Measurements from ENCODE around the gene TLR10. TPM values are rescaled to one million over a fixed set of nuclear protein-coding genes. Genes with fewer than 3 reads are reported as not detected.

Gene TLR10
- total RNA-seq, 2 donors from 2014 or later = not detected

DNA sequence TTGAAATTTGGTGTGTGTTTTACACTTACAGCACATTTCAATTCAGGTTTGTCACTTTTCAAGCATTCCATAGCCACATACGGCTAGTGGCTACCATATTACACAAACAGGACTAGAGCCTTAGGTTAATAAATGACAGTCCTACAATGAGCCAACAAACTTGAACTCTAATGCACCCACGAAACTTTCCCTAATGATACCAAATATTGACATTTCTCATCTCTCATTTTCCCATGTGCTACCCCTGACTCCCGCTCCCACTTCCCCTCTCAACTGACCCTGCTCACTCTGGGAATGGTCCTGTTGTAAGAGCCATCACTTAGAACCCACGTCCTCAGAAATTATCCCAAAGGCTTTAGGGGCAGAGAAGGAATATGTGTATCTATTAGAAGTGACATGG lies 4.9 kb upstream of the TLR10 start:
- H3K9ac ChIP-seq (ENCODE audit: extremely low read depth, low read length, poor library complexity, severe bottlenecking) = no peak overlapping the region
- no peaks in the 10 kb centered on the region for H3K36me3 Mint-ChIP-seq (ENCODE audit: low read depth)
- no peak overlapping the region for H3K4me3 ChIP-seq (ENCODE audit: low read length)
- no peak overlapping the region for H3K4me3 Mint-ChIP-seq
- no peaks in the 10 kb centered on the region for H3K27me3 Mint-ChIP-seq (ENCODE audit: insufficient read depth)
- H3K9me3 ChIP-seq (ENCODE audit: control insufficient read depth, low read length) = no peaks in the 10 kb centered on the region
- TF ChIP-seq, protein P1, sequence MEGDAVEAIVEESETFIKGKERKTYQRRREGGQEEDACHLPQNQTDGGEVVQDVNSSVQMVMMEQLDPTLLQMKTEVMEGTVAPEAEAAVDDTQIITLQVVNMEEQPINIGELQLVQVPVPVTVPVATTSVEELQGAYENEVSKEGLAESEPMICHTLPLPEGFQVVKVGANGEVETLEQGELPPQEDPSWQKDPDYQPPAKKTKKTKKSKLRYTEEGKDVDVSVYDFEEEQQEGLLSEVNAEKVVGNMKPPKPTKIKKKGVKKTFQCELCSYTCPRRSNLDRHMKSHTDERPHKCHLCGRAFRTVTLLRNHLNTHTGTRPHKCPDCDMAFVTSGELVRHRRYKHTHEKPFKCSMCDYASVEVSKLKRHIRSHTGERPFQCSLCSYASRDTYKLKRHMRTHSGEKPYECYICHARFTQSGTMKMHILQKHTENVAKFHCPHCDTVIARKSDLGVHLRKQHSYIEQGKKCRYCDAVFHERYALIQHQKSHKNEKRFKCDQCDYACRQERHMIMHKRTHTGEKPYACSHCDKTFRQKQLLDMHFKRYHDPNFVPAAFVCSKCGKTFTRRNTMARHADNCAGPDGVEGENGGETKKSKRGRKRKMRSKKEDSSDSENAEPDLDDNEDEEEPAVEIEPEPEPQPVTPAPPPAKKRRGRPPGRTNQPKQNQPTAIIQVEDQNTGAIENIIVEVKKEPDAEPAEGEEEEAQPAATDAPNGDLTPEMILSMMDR (conservative IDR thresholded peaks at IDR 0.05) = no peak
- H3K4me1 Mint-ChIP-seq = no peaks in the 10 kb centered on the region
- H3K36me3 ChIP-seq (ENCODE audit: control insufficient read depth, insufficient read depth, low read length) = no peaks in the 10 kb centered on the region
- no peak overlapping the region for H3K27ac Mint-ChIP-seq
- no peak for DNase-seq
- no peaks in the 10 kb centered on the region for H3K4me1 ChIP-seq (ENCODE audit: control insufficient read depth, insufficient read depth, low read length)
- no peak overlapping the region for H3K27ac ChIP-seq (ENCODE audit: low read depth, low read length)
- no peaks in the 10 kb centered on the region for H3K9me3 Mint-ChIP-seq
- WGBS, 2 experiments (ENCODE audit: insufficient coverage in 1 of 2, insufficient read length in 1 of 2) = 87 to 100% methylated on average over 2 to 4 of the region's 4 CpGs
- H3K27me3 ChIP-seq (ENCODE audit: control insufficient read depth, insufficient read depth, low read length, poor library complexity, severe bottlenecking) = no peaks in the 10 kb centered on the region

- Mint-ChIP-seq H3K9me3 (no peaks in the 10 kb centered on the region), H3K27ac (no peak overlapping the region)
- 89 to 96% methylated on average over 2 to 8 of the region's 8 CpGs for WGBS, 2 experiments (ENCODE audit: insufficient coverage in 1 of 2, insufficient read length in 1 of 2)
These were observed 3.2 kb upstream of the TLR10 start for GRCh38 chr4:38785901-38786402.

DNA sequence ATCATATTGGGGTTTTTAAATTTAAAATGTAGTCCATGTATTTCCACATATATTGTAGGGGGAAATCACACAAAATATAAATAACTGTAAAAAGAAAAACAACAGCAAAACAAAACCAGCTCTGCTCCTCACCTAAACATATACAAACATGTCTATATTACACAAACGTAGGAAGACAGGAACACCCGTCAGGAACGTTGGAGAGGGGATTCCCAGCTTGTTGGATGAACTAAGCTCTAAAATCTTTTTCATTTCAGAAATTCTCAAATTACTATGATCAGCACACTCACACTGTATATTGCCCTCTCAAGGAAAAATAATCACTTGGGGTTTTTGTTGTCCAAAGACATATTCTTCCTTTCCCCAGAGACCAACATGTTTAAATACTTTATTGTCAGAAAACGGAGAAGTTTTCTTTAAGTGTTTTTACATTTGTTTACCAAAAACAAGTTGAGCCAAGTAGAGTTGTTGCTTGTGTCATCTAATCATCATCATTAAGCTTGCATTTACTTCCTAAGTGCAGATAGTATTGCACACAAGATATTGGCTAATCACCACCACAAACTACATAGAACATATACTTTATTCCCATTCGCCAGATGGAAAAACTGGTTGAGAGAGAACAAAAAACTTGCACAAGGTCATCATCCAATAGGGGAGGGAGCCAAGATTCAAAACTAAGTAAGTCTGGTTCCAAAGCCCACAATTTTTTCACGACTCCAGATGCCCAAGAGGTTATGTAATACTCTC lies 2.4 kb upstream of the TLR10 start:
- Histone ChIP-seq H3K27me3 (ENCODE audit: control insufficient read depth, insufficient read depth, low read length, poor library complexity, severe bottlenecking) (no peaks in the 10 kb centered on the region), H3K9ac (ENCODE audit: extremely low read depth, low read length, poor library complexity, severe bottlenecking) (no peak overlapping the region), H3K4me1 (ENCODE audit: control insufficient read depth, insufficient read depth, low read length) (no peaks in the 10 kb centered on the region), H3K36me3 (ENCODE audit: control insufficient read depth, insufficient read depth, low read length) (no peaks in the 10 kb centered on the region), H3K27ac (ENCODE audit: low read depth, low read length) (no peak overlapping the region), H3K4me3 (ENCODE audit: low read length) (no peak overlapping the region), H3K9me3 (ENCODE audit: control insufficient read depth, low read length) (no peaks in the 10 kb centered on the region)
- Mint-ChIP-seq H3K36me3 (ENCODE audit: low read depth) (no peaks in the 10 kb centered on the region), H3K9me3 (no peaks in the 10 kb centered on the region), H3K4me1 (no peaks in the 10 kb centered on the region), H3K27ac (no peak overlapping the region), H3K27me3 (ENCODE audit: insufficient read depth) (peaks cover 2% of the 10 kb centered on the region), H3K4me3 (no peak overlapping the region)
- DNase-seq = no peak
- 89 to 96% methylated on average over 5 to 6 of the region's 6 CpGs for WGBS, 2 experiments (ENCODE audit: insufficient coverage in 1 of 2, insufficient read length in 1 of 2)
- TF ChIP-seq, protein P1 (conservative IDR thresholded peaks at IDR 0.05) = no peak

More at GRCh38 chr4:38785901-38786402, 3.2 kb upstream of the TLR10 start:
- no peak for DNase-seq
- H3K27me3 Mint-ChIP-seq (ENCODE audit: insufficient read depth) = peaks cover 2% of the 10 kb centered on the region
- no peaks in the 10 kb centered on the region for H3K36me3 Mint-ChIP-seq (ENCODE audit: low read depth)
- H3K4me3 ChIP-seq (ENCODE audit: low read length) = no peak overlapping the region
- no peaks in the 10 kb centered on the region for H3K4me1 Mint-ChIP-seq
- no peak overlapping the region for H3K9ac ChIP-seq (ENCODE audit: extremely low read depth, low read length, poor library complexity, severe bottlenecking)
- H3K4me3 Mint-ChIP-seq = no peak overlapping the region
- no peak overlapping the region for H3K27ac ChIP-seq (ENCODE audit: low read depth, low read length)
- H3K27me3 ChIP-seq (ENCODE audit: control insufficient read depth, insufficient read depth, low read length, poor library complexity, severe bottlenecking) = no peaks in the 10 kb centered on the region
- TF ChIP-seq, protein P1 (conservative IDR thresholded peaks at IDR 0.05) = no peak
- no peaks in the 10 kb centered on the region for H3K4me1 ChIP-seq (ENCODE audit: control insufficient read depth, insufficient read depth, low read length)
- H3K9me3 ChIP-seq (ENCODE audit: control insufficient read depth, low read length) = no peaks in the 10 kb centered on the region
- H3K36me3 ChIP-seq (ENCODE audit: control insufficient read depth, insufficient read depth, low read length) = no peaks in the 10 kb centered on the region
